HepG2 (cell line): ENCODE data around the gene DNASE2. TPM values are rescaled to one million over a fixed set of nuclear protein-coding genes. Genes with fewer than 3 reads are reported as not detected.

Experiments
- FOXK2 ChIP-seq: fragments of 450-650 bp; IDR thresholded peaks from 2 replicates; pipeline ENCODE4 v1.6.1; 2016
- IRF2 ChIP-seq: IDR thresholded peaks from 2 replicates; pipeline ENCODE4 v1.6.1; 2018; ENCODE audit warnings: missing genetic modification reagents, missing compliant biosample characterization
- MAFG ChIP-seq: sonication (generic); formaldehyde crosslinking; IDR thresholded peaks from 2 replicates; pipeline ENCODE4 v1.5.1; 2020; ENCODE audit warnings: mild to moderate bottlenecking, missing genetic modification reagents
- MTA3 ChIP-seq: sonication (generic); formaldehyde crosslinking; IDR thresholded peaks from 2 replicates; pipeline ENCODE4 v1.4.0; 2020; ENCODE audit warnings: missing genetic modification reagents
- PCBP2 ChIP-seq: fragments of 200-400 bp; formaldehyde crosslinking; optimal IDR thresholded peaks from 2 replicates; pipeline ENCODE3; 2018; ENCODE audit warnings: low read length, low read depth; ENCODE audit not compliant: poor library complexity, severe bottlenecking
- SATB2 ChIP-seq: sonication (generic); formaldehyde crosslinking; IDR thresholded peaks from 2 replicates; pipeline ENCODE4 v1.5.0; 2020; ENCODE audit warnings: missing genetic modification reagents
- ZNF614 ChIP-seq: IDR thresholded peaks from 2 replicates; pipeline ENCODE4 v1.6.1; 2018; ENCODE audit warnings: missing biosample characterization, missing genetic modification reagents, inconsistent platforms, borderline replicate concordance
- polyA plus RNA-seq, 8 experiments: library from polyadenylated mRNA; depleted of rRNA in 3 of 8; stranded (reverse) in 7 of 8; unstranded in 1 of 8; fragments of >200 nt; fragmentation: Illumina TruSeq in 4 of 8; extraction: Trizol in 4 of 8; gene quantifications; 2 replicates each; pipeline versions ENCODE4 v1.2.1 to v1.2.3, GENCODE V29; 2011 to 2016; ENCODE audit warnings: low read depth in 4 of 8, missing spikeins in 1 of 8, mixed read lengths in 1 of 8; ENCODE audit not compliant: insufficient read depth in 1 of 8
- total RNA-seq, 5 experiments: library from RNA; depleted of rRNA; stranded (reverse); fragments of >200 nt; fragmentation: Illumina TruSeq; extraction: Trizol; gene quantifications; 2 replicates each; pipeline ENCODE4 v1.2.3, GENCODE V29; 2016; ENCODE audit warnings: low read depth in 1 of 5
- TF ChIP-seq, protein P1 (sequence below): IDR thresholded peaks from 2 replicates; pipeline ENCODE4 v1.6.1; 2016; ENCODE audit warnings: low read depth, control low read depth
- TF ChIP-seq, protein P2 (sequence below): sonication (generic); formaldehyde crosslinking; IDR thresholded peaks from 2 replicates; pipeline ENCODE4 v1.8.1; 2022; ENCODE audit warnings: mild to moderate bottlenecking, missing genetic modification reagents
- TF ChIP-seq, protein P3 (sequence below): sonication (generic); formaldehyde crosslinking; IDR thresholded peaks from 2 replicates; pipeline ENCODE4 v1.4.0; 2020; ENCODE audit warnings: mild to moderate bottlenecking, missing genetic modification reagents, borderline replicate concordance
- TF ChIP-seq, protein P4 (sequence below), 2 experiments: sonication (generic) in 1 of 2; formaldehyde crosslinking in 1 of 2; IDR thresholded peaks; 2 replicates each; pipeline versions ENCODE4 v1.6.1 to v1.9.0; 2014 to 2022; ENCODE audit warnings: antibody characterized with exemption in 1 of 2, borderline replicate concordance in 1 of 2, inconsistent platforms in 1 of 2, low read depth in 1 of 2, missing genetic modification reagents in 1 of 2
- TF ChIP-seq, protein P5 (sequence below): sonication (generic); formaldehyde crosslinking; IDR thresholded peaks from 2 replicates; pipeline ENCODE4 v1.5.0; 2020; ENCODE audit warnings: missing genetic modification reagents

Gene DNASE2
- total and polyA plus RNA-seq, 2 of the 13 experiments (the other 11 are each of a cell fraction or from before 2014, with no cell fraction given), result 7.5 to 16.2 TPM

DNA sequence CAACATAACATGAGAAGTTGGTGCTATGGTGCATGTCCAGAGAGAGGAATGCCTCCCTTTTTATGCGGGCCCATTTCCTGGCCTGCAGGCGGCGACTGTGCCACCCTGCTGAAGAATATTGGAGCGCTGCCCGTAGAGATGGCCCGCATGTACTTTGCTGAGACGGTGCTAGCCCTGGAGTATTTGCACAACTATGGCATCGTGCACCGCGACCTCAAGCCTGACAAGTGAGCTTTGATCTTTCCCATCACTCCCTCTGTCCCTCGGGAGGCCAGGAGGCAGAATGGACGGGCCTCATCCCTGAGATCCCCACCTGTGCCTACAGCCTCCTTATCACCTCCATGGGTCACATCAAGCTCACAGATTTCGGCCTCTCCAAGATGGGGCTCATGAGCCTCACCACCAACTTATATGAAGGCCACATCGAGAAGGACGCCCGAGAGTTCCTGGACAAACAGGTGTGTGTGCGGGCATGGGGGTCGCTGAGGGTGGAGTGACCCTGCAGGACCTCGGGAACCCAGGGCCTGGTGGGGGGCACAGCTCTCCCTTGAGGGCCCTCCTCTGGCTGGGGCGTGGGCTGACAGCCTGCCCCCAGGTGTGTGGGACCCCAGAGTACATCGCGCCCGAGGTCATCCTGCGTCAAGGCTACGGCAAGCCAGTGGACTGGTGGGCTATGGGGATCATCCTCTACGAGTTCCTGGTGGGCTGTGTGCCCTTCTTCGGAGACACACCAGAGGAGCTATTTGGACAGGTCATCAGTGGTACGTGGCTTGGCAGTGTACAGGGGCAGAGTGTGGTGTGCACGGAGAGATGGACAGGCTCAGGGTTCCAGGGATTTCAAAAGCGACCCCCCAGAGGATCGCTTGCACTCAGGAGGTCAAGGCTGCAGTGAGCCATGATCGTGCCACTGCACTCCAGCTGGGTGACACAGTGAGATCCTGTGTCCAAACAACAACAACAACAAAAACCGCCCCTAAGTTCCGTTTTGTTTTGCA, 16.2 kb downstream of the DNASE2 start (continued):
- TF ChIP-seq, protein P1, sequence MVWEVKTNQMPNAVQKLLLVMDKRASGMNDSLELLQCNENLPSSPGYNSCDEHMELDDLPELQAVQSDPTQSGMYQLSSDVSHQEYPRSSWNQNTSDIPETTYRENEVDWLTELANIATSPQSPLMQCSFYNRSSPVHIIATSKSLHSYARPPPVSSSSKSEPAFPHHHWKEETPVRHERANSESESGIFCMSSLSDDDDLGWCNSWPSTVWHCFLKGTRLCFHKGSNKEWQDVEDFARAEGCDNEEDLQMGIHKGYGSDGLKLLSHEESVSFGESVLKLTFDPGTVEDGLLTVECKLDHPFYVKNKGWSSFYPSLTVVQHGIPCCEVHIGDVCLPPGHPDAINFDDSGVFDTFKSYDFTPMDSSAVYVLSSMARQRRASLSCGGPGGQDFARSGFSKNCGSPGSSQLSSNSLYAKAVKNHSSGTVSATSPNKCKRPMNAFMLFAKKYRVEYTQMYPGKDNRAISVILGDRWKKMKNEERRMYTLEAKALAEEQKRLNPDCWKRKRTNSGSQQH (CRISPR knock-in tag), result no peak
- TF ChIP-seq PCBP2 (no peak), SATB2 (CRISPR knock-in tag) (no peak), ZNF614 (0 out of 2 replicates have a peak, but pooled peaks have one; percentile 49), MAFG (CRISPR knock-in tag) (no peak), FOXK2 (no peak), MTA3 (CRISPR knock-in tag) (no peak), IRF2 (0 out of 2 replicates have a peak, but pooled peaks have one; percentile 38)
- TF ChIP-seq, protein P2, sequence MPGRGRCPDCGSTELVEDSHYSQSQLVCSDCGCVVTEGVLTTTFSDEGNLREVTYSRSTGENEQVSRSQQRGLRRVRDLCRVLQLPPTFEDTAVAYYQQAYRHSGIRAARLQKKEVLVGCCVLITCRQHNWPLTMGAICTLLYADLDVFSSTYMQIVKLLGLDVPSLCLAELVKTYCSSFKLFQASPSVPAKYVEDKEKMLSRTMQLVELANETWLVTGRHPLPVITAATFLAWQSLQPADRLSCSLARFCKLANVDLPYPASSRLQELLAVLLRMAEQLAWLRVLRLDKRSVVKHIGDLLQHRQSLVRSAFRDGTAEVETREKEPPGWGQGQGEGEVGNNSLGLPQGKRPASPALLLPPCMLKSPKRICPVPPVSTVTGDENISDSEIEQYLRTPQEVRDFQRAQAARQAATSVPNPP (CRISPR knock-in tag), result no peak
- TF ChIP-seq, protein P3, sequence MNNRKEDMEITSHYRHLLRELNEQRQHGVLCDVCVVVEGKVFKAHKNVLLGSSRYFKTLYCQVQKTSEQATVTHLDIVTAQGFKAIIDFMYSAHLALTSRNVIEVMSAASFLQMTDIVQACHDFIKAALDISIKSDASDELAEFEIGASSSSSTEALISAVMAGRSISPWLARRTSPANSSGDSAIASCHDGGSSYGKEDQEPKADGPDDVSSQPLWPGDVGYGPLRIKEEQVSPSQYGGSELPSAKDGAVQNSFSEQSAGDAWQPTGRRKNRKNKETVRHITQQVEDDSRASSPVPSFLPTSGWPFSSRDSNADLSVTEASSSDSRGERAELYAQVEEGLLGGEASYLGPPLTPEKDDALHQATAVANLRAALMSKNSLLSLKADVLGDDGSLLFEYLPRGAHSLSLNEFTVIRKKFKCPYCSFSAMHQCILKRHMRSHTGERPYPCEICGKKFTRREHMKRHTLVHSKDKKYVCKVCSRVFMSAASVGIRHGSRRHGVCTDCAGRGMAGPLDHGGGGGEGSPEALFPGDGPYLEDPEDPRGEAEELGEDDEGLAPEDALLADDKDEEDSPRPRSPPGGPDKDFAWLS (CRISPR knock-in tag), result no peak
- TF ChIP-seq, protein P4, sequence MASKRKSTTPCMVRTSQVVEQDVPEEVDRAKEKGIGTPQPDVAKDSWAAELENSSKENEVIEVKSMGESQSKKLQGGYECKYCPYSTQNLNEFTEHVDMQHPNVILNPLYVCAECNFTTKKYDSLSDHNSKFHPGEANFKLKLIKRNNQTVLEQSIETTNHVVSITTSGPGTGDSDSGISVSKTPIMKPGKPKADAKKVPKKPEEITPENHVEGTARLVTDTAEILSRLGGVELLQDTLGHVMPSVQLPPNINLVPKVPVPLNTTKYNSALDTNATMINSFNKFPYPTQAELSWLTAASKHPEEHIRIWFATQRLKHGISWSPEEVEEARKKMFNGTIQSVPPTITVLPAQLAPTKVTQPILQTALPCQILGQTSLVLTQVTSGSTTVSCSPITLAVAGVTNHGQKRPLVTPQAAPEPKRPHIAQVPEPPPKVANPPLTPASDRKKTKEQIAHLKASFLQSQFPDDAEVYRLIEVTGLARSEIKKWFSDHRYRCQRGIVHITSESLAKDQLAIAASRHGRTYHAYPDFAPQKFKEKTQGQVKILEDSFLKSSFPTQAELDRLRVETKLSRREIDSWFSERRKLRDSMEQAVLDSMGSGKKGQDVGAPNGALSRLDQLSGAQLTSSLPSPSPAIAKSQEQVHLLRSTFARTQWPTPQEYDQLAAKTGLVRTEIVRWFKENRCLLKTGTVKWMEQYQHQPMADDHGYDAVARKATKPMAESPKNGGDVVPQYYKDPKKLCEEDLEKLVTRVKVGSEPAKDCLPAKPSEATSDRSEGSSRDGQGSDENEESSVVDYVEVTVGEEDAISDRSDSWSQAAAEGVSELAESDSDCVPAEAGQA (IDR thresholded peaks at IDR 0.05; ENCODE audit: low read depth), result no peak
- TF ChIP-seq, protein P4 (CRISPR knock-in tag; IDR thresholded peaks at IDR 0.05; ENCODE audit: borderline replicate concordance), result no peak
- TF ChIP-seq, protein P5, sequence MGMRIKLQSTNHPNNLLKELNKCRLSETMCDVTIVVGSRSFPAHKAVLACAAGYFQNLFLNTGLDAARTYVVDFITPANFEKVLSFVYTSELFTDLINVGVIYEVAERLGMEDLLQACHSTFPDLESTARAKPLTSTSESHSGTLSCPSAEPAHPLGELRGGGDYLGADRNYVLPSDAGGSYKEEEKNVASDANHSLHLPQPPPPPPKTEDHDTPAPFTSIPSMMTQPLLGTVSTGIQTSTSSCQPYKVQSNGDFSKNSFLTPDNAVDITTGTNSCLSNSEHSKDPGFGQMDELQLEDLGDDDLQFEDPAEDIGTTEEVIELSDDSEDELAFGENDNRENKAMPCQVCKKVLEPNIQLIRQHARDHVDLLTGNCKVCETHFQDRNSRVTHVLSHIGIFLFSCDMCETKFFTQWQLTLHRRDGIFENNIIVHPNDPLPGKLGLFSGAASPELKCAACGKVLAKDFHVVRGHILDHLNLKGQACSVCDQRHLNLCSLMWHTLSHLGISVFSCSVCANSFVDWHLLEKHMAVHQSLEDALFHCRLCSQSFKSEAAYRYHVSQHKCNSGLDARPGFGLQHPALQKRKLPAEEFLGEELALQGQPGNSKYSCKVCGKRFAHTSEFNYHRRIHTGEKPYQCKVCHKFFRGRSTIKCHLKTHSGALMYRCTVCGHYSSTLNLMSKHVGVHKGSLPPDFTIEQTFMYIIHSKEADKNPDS (CRISPR knock-in tag), result no peak
